Neural cell (in vitro differentiated cells): ENCODE measurements around the gene MRPL34. TPM values are rescaled to one million over a fixed set of nuclear protein-coding genes. Genes with fewer than 3 reads are reported as not detected.

Experiments
- H2AFZ ChIP-seq: fragments of 200-600, 300-800 bp; sonication (generic), shearing (Covaris generic); 2 replicates; pipeline ENCODE4 v1.6.0; 2014; ENCODE audit warnings: low read depth, mild to moderate bottlenecking, antibody characterized with exemption, low read length, moderate library complexity
- H3F3A ChIP-seq: fragments of 200-600 bp; shearing (Covaris generic); 2 replicates; pipeline ENCODE4 v1.6.1; 2016; ENCODE audit warnings: mild to moderate bottlenecking, moderate library complexity, mixed read lengths, antibody characterized with exemption, low read length; ENCODE audit not compliant: insufficient read depth, poor library complexity, severe bottlenecking
- H3K27ac ChIP-seq: fragments of 200-600, 300-800 bp; sonication (generic), shearing (Covaris generic); 2 replicates; pipeline ENCODE4 v1.5.1; 2014; ENCODE audit warnings: mild to moderate bottlenecking, low read length, moderate library complexity
- H3K27me3 ChIP-seq: fragments of 300-800, 200-600 bp; sonication (generic), shearing (Covaris generic); 2 replicates; pipeline ENCODE4 v1.6.0; 2014; ENCODE audit warnings: mild to moderate bottlenecking, low read depth, low read length, moderate library complexity; ENCODE audit not compliant: insufficient read depth
- H3K36me3 ChIP-seq: fragments of 300-800, 200-600 bp; sonication (generic), shearing (Covaris generic); 2 replicates; pipeline ENCODE4 v1.5.1; 2014; ENCODE audit warnings: mild to moderate bottlenecking, antibody characterized with exemption, low read length, moderate library complexity; ENCODE audit not compliant: insufficient read depth
- H3K4me2 ChIP-seq: fragments of 300-800, 200-600 bp; sonication (generic), shearing (Covaris generic); 2 replicates; pipeline ENCODE4 v1.6.0; 2014; ENCODE audit warnings: mild to moderate bottlenecking, low read length
- H3K4me3 ChIP-seq: fragments of 300-800, 200-600 bp; sonication (generic), shearing (Covaris generic); 2 replicates; pipeline ENCODE4 v1.5.1; 2014; ENCODE audit warnings: mild to moderate bottlenecking, low read length, moderate library complexity
- H3K79me2 ChIP-seq: fragments of 200-600 bp; shearing (Covaris generic); replicated peaks from 2 replicates; pipeline ENCODE4 v1.6.0; 2014; ENCODE audit warnings: mild to moderate bottlenecking, low read length, moderate library complexity; ENCODE audit not compliant: insufficient read depth
- H3K9ac ChIP-seq: fragments of 300-800, 200-600 bp; sonication (generic), shearing (Covaris generic); 2 replicates; pipeline ENCODE4 v1.6.1; 2016; ENCODE audit warnings: mild to moderate bottlenecking, low read length, mixed read lengths
- H3K9me2 ChIP-seq: fragments of 200-600 bp; shearing (Covaris generic); 2 replicates; pipeline ENCODE4 v1.6.1; 2016; ENCODE audit warnings: mild to moderate bottlenecking, low read length, mixed read lengths; ENCODE audit not compliant: insufficient read depth
- H3K9me3 ChIP-seq: fragments of 200-600, 300-800 bp; sonication (generic), shearing (Covaris generic); 2 replicates; pipeline ENCODE4 v1.6.1; 2016; ENCODE audit warnings: mild to moderate bottlenecking, mixed run types, low read length, moderate library complexity, mixed read lengths
- H4K20me1 ChIP-seq: fragments of 200-600 bp; shearing (Covaris generic); 2 replicates; pipeline ENCODE4 v1.6.1; 2016; ENCODE audit warnings: mild to moderate bottlenecking, mixed run types; ENCODE audit not compliant: insufficient read depth
- EP300 ChIP-seq: fragments of 450-650 bp; conservative IDR thresholded peaks from 2 replicates; pipeline ENCODE4 v1.6.1; 2014; ENCODE audit warnings: antibody characterized with exemption, mild to moderate bottlenecking, moderate library complexity; ENCODE audit not compliant: poor library complexity, severe bottlenecking
- EZH2 ChIP-seq: fragments of 200-600, 300-800 bp; shearing (Covaris generic), sonication (generic); IDR thresholded peaks from 2 replicates; pipeline ENCODE4 v1.6.1; 2014; ENCODE audit warnings: antibody characterized with exemption, low read length, borderline replicate concordance, mild to moderate bottlenecking; ENCODE audit not compliant: insufficient read depth, poor library complexity, severe bottlenecking
- MXI1 ChIP-seq: fragments of 450-650 bp; conservative IDR thresholded peaks from 2 replicates; pipeline ENCODE4 v1.6.1; 2014; ENCODE audit warnings: antibody characterized with exemption, mild to moderate bottlenecking; ENCODE audit not compliant: poor library complexity, severe bottlenecking
- POLR2AphosphoS5 ChIP-seq: IDR thresholded peaks from 2 replicates; pipeline ENCODE4 v1.6.1; 2012
- RAD21 ChIP-seq: fragments of 450-650 bp; conservative IDR thresholded peaks from 2 replicates; pipeline ENCODE4 v1.6.1; 2014; ENCODE audit warnings: antibody characterized with exemption, mild to moderate bottlenecking, moderate library complexity
- SMC3 ChIP-seq: fragments of 450-650 bp; conservative IDR thresholded peaks from 2 replicates; pipeline ENCODE4 v1.6.1; 2014; ENCODE audit warnings: antibody characterized with exemption, mild to moderate bottlenecking, moderate library complexity; ENCODE audit not compliant: poor library complexity
- TAF1 ChIP-seq: IDR thresholded peaks from 2 replicates; pipeline ENCODE4 v1.6.1; 2012; ENCODE audit warnings: low read depth
- polyA plus RNA-seq: library from polyadenylated mRNA; depleted of rRNA; stranded (reverse); fragments of >200 nt; gene quantifications from 2 replicates; pipeline ENCODE4 v1.2.3, GENCODE V29; 2014
- TF ChIP-seq, protein P1 (sequence below): IDR thresholded peaks from 2 replicates; pipeline ENCODE4 v1.6.1; 2012; ENCODE audit warnings: borderline replicate concordance
- TF ChIP-seq, protein P2 (sequence below): fragments of 450-650 bp; IDR thresholded peaks from 2 replicates; pipeline ENCODE4 v1.5.1; 2014; ENCODE audit warnings: antibody characterized with exemption, mild to moderate bottlenecking, moderate library complexity; ENCODE audit not compliant: poor library complexity, severe bottlenecking

Gene MRPL34
- polyA plus RNA-seq, 1 donor from 2014 or later: 61.7 TPM

- Histone ChIP-seq H3K36me3 (no peaks in the 10 kb centered on the region), H2AFZ (no peak overlapping the region), H3K9ac (no peak overlapping the region), H3K4me2 (no peak overlapping the region), H3K79me2 (peaks cover 18% of the 10 kb centered on the region), H3K9me3 (no peaks in the 10 kb centered on the region), H3K27me3 (no peaks in the 10 kb centered on the region), H3F3A (no peaks in the 10 kb centered on the region), H3K27ac (no peak overlapping the region), H3K4me3 (no peak overlapping the region), H4K20me1 (no peaks in the 10 kb centered on the region), H3K9me2 (no peaks in the 10 kb centered on the region)
- TF ChIP-seq RAD21 (no peak), EP300 (no peak), SMC3 (no peak), EZH2 (no peak), POLR2AphosphoS5 (no peak)
- TF ChIP-seq, protein P1, sequence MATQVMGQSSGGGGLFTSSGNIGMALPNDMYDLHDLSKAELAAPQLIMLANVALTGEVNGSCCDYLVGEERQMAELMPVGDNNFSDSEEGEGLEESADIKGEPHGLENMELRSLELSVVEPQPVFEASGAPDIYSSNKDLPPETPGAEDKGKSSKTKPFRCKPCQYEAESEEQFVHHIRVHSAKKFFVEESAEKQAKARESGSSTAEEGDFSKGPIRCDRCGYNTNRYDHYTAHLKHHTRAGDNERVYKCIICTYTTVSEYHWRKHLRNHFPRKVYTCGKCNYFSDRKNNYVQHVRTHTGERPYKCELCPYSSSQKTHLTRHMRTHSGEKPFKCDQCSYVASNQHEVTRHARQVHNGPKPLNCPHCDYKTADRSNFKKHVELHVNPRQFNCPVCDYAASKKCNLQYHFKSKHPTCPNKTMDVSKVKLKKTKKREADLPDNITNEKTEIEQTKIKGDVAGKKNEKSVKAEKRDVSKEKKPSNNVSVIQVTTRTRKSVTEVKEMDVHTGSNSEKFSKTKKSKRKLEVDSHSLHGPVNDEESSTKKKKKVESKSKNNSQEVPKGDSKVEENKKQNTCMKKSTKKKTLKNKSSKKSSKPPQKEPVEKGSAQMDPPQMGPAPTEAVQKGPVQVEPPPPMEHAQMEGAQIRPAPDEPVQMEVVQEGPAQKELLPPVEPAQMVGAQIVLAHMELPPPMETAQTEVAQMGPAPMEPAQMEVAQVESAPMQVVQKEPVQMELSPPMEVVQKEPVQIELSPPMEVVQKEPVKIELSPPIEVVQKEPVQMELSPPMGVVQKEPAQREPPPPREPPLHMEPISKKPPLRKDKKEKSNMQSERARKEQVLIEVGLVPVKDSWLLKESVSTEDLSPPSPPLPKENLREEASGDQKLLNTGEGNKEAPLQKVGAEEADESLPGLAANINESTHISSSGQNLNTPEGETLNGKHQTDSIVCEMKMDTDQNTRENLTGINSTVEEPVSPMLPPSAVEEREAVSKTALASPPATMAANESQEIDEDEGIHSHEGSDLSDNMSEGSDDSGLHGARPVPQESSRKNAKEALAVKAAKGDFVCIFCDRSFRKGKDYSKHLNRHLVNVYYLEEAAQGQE: no peak
- TF ChIP-seq, protein P2, sequence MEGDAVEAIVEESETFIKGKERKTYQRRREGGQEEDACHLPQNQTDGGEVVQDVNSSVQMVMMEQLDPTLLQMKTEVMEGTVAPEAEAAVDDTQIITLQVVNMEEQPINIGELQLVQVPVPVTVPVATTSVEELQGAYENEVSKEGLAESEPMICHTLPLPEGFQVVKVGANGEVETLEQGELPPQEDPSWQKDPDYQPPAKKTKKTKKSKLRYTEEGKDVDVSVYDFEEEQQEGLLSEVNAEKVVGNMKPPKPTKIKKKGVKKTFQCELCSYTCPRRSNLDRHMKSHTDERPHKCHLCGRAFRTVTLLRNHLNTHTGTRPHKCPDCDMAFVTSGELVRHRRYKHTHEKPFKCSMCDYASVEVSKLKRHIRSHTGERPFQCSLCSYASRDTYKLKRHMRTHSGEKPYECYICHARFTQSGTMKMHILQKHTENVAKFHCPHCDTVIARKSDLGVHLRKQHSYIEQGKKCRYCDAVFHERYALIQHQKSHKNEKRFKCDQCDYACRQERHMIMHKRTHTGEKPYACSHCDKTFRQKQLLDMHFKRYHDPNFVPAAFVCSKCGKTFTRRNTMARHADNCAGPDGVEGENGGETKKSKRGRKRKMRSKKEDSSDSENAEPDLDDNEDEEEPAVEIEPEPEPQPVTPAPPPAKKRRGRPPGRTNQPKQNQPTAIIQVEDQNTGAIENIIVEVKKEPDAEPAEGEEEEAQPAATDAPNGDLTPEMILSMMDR: no peak
Measured at GRCh38 chr19:17311455-17312188, 6.0 kb downstream of the MRPL34 start.

GRCh38 chr19:17312189-17313113 lies 6.8 kb downstream of the MRPL34 start:
- H3K4me2 ChIP-seq: no peak overlapping the region
- no peak overlapping the region for H3K27ac ChIP-seq
- H3K36me3 ChIP-seq: no peaks in the 10 kb centered on the region

More at GRCh38 chr19:17312189-17313113, 6.8 kb downstream of the MRPL34 start:
- peaks cover 18% of the 10 kb centered on the region for H3K79me2 ChIP-seq
- H4K20me1 ChIP-seq: no peaks in the 10 kb centered on the region
- H3K9me2 ChIP-seq: no peaks in the 10 kb centered on the region
- TF ChIP-seq RAD21 (no peak), MXI1 (no peak), EP300 (no peak), TAF1 (no peak), SMC3 (no peak), POLR2AphosphoS5 (no peak), EZH2 (no peak)
- TF ChIP-seq, protein P1: no peak
- TF ChIP-seq, protein P2: no peak
- H3K4me3 ChIP-seq: no peak overlapping the region
- H3K27me3 ChIP-seq: no peaks in the 10 kb centered on the region
- no peaks in the 10 kb centered on the region for H3K9me3 ChIP-seq
- H2AFZ ChIP-seq: no peak overlapping the region
- H3F3A ChIP-seq: no peaks in the 10 kb centered on the region
- H3K9ac ChIP-seq: no peak overlapping the region
